ENCODE results near the gene GPC6.
"Not testable (repeated sequence)": the region's sequence is repeated elsewhere in the genome, so short reads cannot be mapped to it uniquely, and the experiment has no call there.

Gene GPC6

DNA sequence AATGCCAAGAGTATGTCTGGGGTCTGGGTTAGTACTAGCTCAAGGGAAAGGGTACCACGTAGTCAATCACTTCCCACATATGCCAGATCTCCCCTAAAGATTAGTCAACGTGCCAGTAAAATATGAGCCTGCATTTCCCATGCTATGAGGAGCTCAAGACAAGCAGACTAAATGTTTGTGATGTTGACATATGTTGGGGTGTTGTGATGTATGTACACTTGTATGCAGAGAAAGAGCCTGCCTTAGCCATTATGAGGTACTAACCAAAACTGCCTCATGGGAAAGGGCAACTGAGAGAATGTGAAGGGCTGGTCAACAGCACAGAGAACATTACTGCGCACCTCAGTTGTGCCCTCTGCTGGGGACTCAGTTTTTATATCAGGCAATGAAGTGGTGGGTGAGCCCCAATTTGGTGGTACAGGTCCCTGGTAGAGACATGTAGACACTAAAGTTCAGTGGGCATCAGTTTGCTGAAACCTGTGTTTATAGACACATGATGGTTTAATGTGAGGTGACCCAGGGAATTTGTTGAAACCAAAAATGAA is 965.9 kb downstream of the GPC6 start:
- peak; percentile 61 for DNase-seq

DNA sequence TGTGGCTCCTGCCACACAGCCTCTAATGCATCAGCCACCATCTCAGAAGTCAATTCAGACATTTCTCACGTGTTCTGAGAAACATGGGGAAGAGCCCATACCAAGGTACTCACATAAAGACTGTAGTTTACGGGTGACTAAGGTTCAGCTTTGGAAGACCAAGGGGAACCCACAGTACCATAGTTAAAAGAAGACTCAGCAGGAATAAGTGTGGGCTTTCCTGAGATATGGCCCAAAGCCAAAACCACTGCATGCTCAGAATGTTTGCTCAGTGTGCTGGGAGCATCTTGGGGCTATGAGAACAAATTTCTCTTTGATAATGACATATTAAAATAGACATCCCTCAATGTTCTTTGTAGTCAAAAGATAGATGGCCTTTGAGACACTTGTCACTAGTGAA is 969.1 kb downstream of the GPC6 start:
- no peak for DNase-seq

DNA sequence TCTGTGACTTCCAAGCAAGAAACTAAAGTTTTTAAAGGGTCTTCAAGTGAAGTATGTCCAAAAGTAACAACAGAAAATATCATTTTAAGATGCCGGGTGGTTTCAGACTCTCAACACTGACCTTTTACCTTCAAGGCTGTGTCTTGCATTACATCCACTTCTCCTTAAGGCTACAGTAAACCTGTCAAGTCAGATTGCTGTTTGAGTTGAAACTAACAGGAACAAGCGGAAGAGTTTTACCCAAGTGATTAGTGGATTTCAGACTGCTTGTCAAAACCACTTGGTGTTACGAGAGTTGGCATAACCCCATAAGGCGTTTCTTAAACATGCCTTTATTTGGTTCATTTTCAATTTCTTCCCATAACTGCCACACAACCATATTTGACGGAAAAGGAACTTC is 969.8 kb downstream of the GPC6 start:
- no peak for DNase-seq

DNA sequence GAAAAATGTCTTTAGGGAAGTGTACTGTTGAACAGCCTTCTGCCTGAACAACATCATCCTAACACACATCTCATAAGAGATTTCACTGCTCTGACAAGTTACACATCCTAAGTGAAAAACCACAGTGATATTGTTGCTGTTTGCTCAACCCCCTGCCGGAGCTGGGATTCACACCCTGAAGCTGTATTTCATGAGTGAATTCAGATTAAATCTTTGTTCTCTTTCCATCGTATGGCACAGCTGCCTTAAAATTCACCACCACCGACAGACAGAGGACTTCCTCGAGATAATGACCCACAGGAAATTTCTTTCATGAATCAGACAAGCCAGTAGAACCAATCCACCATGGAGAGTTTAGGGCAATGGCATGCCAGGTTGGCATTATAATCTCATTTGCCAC is 972.1 kb downstream of the GPC6 start:
- no peak for DNase-seq

DNA sequence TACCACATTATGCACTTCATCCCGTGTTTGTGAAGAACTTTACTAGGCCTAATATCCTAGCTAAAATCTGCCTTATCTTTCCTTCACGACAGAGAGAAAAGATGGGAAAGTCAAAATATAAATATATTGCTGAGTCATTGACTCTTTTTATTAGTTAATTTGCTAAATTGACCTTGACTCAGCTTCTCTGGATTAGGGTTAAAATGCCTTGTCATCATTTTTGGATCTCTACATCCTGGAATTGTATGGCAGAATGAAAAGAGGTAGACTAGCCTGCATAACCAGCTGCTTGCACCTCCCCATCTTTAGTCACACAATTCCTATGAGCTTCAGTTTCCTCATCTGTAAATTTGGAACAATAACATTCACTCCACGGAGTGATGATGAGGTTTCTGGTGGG is 972.5 kb downstream of the GPC6 start:
- DNase-seq: no peak

DNA sequence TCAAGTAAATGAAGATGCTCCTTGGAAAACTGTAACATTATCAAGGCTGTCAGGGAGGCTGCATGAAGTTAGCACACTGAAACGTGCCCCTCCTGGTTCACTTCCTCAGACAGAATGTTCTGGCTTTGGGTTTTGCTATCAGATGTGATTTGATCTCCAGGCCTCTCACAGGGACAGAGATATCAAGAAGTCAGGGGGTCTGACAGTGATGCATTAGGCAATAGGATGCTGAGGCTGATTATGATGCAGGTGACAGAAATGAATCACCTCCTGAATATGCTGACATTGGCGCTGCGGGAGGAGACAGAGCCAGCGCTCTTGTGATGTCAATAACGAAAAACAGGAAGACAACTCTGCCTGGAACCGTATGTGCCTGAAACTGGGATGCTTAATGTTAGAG is 974.4 kb downstream of the GPC6 start:
- no peak for DNase-seq

DNA sequence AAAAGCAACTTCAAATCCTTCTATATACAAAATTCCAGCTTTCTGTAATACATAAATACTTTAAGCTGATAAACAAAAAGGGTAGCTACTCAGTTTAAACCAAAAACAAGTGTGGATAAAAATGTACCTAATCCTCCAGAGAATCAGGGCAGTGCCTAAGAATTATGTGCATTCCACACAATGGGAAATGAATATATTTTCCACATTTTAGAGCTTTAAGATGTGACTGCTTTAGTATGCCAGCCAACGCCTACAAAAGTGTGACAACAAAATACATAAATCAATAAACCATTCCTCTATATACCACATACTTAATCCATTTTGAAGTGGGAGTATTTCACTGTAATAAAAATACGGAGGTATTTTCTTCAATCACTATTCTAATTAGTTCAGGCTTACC is 977.6 kb downstream of the GPC6 start:
- no peak for DNase-seq

DNA sequence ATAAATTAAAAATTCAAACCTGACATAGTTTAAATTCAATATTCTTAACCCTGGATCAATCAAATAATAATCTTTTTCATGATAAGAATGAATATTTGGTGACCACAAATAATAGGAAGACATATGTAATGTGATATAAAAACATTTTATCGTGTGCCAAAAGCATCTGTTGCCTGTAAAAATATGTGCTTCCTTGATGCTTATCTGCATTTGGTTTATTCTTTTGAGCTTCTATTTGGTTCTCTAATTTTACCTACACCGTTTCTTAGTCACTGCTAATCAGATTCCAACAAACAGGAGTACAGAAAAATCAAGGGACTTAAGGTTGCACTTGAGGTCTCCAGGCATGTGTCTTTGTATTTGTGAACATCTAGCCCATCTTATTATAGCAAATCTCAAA is 978.3 kb downstream of the GPC6 start:
- DNase-seq: no peak

DNA sequence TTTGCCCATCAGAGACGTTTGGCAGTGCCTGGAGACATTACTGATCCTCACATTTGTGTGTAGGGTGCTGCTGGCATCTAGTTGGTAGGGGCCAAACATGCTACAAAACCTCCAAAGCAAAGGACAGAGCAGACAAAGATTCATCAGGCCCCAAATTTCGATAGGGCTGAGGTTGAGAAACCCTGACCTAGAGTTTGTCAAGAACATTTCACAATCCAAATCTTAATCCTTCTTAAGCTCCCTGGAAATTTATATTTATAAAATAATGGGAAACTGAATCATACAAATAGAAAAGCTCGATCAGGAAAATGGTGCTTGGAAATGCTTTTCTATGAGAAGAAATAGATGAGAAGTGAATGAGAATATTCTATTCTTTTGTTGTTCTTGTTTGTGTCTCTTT is 979.3 kb downstream of the GPC6 start:
- no peak for DNase-seq

DNA sequence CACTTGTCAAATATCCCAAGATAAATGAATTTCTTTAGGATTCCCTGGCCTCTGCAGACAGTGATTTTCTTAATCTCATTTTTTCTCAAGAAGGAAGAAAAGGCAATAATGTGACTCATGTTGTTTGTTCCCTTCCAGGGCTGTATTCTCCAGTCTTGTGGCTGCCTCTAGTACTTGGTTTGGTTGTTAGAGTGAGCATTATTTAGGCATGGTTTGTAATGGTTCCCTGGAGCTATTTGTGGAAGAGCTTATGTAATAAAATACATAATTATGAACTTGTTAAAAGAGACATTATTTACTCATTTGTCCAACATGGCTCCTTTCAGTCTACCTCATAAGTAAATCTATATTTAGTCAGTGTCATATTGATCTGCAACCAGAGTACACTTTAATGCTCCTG is 982.5 kb downstream of the GPC6 start:
- no peak for DNase-seq

DNA sequence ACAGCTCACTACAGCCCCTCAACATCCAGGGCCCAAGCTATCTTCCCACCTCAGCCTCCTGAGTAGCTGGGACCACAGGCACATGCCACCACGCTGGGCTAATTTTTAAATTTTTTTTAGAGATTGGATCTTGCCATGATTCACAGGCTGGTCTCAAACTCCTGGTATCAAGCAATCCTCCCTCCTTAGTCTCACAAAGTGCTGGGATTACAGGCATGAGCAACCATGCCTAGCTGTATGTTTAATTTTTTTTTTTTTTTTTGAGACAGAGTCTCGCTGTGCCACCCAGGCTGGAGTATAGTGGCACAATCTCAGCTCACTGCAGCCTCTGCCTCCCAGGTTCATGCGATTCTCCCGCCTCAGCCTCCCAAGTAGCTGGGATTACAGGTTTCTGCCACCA is 983.3 kb downstream of the GPC6 start:
- not testable (repeated sequence) for DNase-seq

DNA sequence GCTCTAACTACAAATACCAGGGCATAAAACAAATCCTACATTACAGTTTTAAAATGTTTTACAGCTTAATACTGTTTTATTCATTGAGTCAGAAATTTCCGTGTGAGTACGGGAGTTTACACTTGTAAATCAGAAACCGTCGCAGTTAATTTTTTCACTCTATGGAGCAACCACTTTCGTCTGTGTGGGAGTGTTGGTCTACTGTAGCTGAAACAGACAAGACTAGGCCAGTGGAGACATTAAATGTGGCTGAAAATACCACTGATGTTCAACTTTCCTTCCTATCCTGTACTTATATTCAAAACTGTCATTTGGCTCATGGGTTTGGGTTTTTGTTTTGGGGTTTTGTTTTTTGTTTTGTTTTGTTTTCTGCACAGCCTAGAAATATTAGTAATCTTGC is 984.2 kb downstream of the GPC6 start:
- no peak for DNase-seq

DNA sequence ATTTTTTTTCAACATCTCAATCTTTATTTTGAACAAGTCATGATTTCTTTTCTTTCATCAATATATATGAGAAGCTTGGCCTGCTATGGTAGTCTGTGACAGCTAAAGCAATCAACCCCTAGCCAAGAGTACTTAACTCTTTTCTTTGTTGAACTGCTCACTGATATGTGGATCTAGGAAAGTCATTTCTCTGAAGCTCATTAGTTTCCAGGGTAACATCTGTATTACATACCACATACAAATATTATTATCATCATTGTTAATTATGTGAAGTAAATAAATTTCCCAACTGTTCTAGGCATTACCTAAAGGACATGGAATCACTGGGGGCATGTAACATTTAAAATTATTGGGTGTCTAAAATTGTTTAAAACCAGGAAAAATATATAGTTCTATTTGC is 985.6 kb downstream of the GPC6 start:
- no peak for DNase-seq

DNA sequence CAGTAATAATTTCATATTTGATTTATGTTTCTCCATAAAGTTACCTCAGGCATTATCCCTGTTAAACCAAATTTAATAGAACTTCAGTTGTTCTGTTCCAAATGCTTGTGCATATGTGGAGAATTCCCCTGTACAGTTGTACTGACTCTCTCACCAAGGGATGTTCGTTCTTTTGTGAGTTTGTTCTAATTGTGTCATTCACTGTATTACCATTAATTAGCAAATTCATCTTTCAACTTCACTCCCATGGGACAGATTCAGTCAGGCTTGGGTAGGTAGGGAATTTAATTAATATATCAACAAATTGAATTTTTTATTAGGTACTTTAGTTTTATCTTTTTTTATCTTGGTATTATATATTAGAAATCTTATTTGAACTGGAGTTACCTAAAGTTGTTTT is 987.5 kb downstream of the GPC6 start:
- no peak for DNase-seq

DNA sequence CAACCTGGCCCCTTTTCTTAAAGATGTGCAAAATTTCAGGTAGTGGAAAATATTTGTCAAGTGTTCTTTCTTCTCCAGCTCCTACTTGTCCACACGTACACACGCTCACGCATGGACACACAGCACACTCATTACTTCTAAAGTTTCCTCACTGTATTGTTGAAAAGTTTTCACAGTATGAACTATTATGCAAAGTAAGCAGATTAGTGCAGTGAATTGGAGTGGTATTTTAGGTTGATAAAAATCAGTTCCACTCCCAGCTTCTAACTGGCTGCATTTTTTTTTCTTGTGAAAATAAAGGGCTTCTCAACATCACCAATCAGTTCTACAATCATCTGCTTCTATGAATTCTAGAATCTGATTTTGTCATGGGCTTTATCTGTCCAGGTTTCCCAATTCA is 988.4 kb downstream of the GPC6 start:
- no peak for DNase-seq

DNA sequence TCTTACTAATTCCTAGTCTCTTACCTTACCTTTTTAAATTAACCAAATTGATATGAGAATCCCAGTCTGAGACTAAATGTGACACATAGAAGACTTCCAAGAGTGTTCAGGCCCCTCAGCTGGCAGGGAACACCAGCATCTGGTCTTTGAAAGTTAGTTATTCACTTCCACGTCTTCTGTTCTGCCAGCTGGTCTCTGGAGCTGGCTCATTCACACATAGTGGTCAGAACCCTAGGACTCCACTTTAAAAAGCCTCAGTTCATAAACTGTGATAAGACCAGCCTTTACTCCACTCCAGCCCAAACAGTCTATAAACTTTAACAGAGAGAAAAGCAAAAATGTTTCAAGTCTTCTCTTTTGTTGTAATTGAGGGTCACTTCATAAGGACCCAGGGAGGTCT is 989.9 kb downstream of the GPC6 start:
- DNase-seq: no peak

DNA sequence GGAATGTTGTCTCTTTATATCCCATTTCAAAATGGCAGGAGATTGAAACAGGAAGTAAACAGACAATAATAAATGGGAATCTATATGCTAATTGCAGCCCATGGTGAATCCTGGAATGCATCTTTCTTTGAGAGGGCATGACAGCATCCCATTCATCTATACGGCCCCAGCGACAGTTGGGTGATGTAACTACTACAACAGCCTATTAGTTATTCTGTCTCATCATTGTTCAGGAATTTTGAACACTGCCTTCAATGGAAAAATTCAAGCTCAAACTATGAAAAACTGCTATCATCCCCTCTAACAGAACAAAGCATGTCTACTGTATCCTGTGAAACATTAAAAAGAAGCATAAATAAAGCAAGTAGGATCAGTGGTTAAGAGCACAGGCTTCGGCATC is 990.8 kb downstream of the GPC6 start:
- no peak for DNase-seq

DNA sequence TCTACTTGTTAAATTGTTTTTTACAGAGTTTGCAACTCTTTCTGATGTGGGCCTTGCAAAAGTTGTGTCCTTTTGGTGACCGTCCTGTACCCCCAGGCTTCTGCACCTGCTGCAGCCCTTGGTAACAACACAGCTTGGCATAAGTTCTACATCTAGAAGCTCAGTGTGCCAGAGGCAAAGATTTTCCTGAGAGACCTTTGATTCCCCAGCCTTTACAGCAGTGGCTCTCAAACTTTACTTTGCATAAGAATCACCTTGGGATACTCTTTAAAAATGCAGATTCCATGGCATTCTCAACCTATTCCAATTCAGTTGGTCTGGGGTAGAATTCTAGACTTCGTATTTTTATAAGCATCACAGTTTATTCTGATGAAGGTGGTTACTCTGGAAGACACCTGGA is 991.9 kb downstream of the GPC6 start:
- DNase-seq: no peak

DNA sequence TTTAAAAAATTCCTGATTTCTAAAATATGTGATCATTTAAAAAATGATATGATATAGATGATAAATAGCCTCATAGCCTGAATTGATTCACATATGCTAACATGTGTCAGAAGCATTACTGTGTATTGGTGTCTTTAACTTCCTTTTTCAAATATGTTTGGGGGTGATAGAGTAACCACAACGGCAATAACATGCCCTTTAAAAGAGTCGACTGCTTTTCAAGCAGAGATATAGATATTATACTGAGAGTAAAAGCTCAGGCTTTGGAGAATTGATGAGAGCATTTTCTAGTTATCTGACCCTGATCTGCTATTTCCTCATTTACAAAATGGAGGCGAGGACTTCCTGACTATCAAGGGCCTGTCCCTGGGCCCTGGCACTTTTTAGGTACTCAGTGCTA is 992.3 kb downstream of the GPC6 start:
- DNase-seq: peak; percentile 58

DNA sequence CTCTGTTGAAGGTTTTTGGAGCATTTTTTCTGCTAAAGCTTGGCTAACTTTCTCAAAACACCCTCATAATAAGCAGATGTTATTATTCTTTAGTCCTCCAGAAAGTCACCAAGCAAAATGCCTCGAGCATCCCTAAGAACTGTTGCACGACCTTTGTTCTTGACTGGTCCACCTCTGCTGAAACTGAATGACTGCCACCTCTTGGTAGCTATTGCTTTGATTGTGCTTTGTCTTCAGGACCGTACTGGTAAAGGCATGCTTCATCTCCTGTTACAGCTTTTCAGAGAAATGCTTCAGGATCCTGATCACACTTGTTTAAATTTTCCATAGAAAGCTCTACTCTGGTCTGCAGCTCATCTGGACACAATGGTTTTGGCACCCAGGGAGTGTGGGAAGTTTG is 998.1 kb downstream of the GPC6 start:
- DNase-seq: no peak

DNA sequence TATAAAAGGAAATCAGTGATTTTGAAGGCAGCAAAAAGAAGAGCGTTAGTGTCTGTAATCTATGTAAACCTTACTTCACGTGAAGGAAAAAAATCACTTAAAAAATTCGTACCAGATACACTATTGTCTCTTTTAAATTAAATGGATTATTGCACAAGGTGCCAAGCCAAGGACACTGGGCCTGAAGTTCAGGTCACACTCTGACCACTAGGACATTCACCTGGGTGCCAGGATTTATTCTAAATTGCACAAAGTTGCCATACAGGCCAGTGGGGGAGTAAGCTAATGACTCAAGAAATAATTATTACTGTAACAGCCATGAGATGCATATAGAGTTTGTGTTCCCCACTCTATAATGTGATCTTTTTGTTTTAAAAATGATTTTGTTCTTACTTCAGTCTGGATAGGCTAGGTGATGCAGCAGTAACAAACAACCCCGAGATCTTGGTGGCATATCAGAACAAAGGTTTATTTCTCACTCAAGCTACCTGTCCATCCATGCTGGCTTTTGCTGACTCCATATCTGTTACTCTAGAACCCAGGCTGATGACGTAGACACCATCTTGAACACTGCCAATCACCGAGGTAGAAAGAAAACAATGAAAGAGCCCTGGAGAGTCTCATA is 1000.8 kb downstream of the GPC6 start:
- DNase-seq: no peak

DNA sequence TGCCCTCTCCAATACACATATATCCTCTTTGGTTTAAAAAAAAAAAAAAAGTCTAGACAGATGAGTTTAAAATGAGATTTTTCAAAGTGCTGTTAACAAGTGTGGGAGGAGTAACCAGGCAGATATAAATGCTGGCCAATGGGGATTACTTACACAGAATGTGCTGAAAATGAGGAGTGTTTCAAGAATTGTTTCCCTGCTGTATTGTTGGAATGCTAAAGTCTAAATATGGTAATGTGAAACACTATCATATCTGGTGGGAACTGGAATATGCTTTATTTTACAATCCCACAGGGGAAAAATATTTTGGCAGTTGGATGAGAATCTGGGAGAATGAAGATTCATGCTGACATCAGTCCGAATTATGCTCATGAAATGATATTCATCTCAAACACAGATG is 1002.2 kb downstream of the GPC6 start:
- no peak for DNase-seq

DNA sequence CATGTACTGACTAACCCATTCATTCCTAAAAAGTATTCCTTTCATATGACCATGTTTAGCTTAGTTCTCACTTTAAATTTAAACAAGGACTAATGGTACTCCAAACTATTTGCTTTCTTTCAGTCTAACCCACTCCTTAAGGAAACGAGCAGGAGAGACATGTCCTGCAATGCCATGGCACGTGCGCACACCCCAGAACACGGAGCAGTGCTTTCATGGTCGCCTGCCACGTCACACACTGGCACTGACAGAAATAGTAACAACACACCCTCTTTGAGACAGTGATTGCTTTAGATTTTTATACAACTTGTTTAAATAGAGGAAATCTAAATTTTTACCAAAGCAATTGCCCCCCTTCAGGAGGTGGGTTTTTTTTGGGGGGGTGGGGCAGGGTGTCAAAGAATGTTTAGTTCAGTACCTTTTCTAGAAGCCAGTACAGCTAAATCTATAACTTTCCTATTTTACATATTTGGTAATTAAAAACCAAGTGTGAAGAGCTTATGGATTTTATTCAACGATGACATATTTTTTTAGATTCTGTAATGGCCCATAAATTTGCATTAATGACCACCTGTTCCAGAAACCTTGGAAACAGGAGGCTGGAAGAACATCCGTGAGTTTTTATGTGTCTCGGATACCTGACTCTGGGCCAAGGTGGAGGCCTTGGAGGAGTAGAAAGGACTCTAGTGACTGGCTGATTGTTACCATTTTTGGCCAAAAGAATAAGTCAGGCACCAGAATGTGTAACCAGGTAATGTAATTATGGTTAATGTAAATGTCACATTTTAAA is 1005.7 kb downstream of the GPC6 start:
- DNase-seq: no peak

DNA sequence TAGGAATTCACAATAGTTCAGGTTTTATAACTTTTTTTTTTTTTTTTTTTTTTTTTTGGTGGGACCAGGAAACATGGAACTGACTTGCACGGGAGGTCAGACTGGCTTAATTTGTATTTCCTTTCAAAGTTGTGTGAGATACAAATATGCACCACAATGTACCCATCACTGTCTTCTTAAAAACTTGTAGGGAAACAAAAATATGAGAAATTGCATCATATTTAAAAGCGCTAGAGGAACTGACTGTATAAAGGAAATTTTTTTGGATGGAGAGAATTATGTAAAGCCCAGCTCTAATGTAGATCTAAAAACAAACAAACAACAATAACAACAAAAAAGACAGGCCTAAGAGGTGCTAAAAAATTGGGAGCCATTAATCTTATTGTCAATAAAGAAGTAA is 1006.3 kb downstream of the GPC6 start:
- DNase-seq: no peak

DNA sequence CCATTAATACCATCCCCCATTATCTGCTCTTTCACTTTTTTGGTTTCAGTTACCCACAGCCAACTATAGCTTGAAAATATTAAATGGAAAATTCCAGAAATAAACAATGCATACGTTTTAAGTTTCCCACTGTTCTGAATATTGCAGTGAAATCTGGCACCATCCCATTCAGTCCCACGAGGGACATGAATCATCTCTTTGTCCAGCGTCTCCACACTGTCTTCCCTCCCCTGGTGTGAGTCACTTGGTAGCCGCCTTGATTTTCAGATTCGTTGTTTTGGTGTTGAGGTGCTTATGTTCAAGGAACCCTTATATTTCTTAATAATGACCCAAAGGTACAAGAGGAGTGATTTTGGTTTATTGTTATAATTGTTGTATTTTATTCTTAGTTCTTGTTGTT is 1006.8 kb downstream of the GPC6 start:
- DNase-seq: no peak
